Prostate gland (tissue), 2 donors: ENCODE data around the gene RCVRN. TPM values are rescaled to one million over a fixed set of nuclear protein-coding genes. Genes with fewer than 3 reads are reported as not detected.
A peak's percentile ranks its signal among the peaks of the same experiment; 100 is the strongest.

Experiments
- DNase-seq: peaks from one replicate; pipeline ENCODE4 v3.0.0-alpha.2; 2019; ENCODE audit warnings: low spot score
- H3K27ac ChIP-seq, 2 donors: fragments of 200-600 bp; sonication (generic); 2 replicates each; pipeline ENCODE4 v1.5.1; 2017 to 2019
- H3K27me3 ChIP-seq: fragments of 200-600 bp; sonication (generic); replicated peaks from 2 replicates; pipeline ENCODE4 v1.5.1; 2019; ENCODE audit not compliant: insufficient read depth
- H3K36me3 ChIP-seq, 2 donors: fragments of 200-600 bp; sonication (generic); 1 replicate in 1 of 2; 2 replicates in 1 of 2; pipeline versions ENCODE4 v1.5.1 to v1.8.1; 2017 to 2019
- H3K4me1 ChIP-seq: fragments of 200-600 bp; sonication (generic); replicated peaks from 2 replicates; pipeline ENCODE4 v1.5.1; 2019
- H3K4me3 ChIP-seq, 2 donors: fragments of 200-600 bp; sonication (generic); 2 replicates each; pipeline ENCODE4 v1.5.1; 2017 to 2019
- H3K9me3 ChIP-seq: fragments of 200-600 bp; sonication (generic); 2 replicates; pipeline ENCODE4 v1.5.1; 2017
- CTCF ChIP-seq, 4 experiments: fragments of 200-600 bp in 2 of 4; fragments of 450-650 bp in 2 of 4; sonication (generic) in 2 of 4; IDR thresholded peaks; 1 replicate in 3 of 4; 2 replicates in 1 of 4; pipeline ENCODE4 v1.5.1; 2016 to 2019; ENCODE audit warnings: antibody characterized with exemption in 4 of 4, mild to moderate bottlenecking in 2 of 4, moderate library complexity in 2 of 4
- POLR2A ChIP-seq: fragments of 450-650 bp; IDR thresholded peaks from one replicate; pipeline ENCODE4 v1.6.1; 2016; ENCODE audit warnings: antibody characterized with exemption, mild to moderate bottlenecking
- POLR2AphosphoS5 ChIP-seq: sonication (generic); formaldehyde crosslinking; IDR thresholded peaks from one replicate; pipeline ENCODE4 v1.6.1; 2017; ENCODE audit warnings: antibody characterized with exemption
- WGBS: methylation state at CpG from one replicate; pipeline ENCODE4 v1.1.5; 2018; 5-methylcytosine and 5-hydroxymethylcytosine counted together
- intact Hi-C: fragments of 100-400 bp; cut with DNase I; formaldehyde crosslinking; loops from one replicate; pipeline ENCODE4 v1.14.2; 2022
- total RNA-seq, 2 donors: library from RNA; depleted of rRNA; stranded (reverse); fragments of >200 nt; gene quantifications; one replicate each; pipeline ENCODE4 v1.1.0, GENCODE V29; 2016

RCVRN gene
- total RNA-seq, 2 donors from 2014 or later = 0.23 TPM; not detected in 1

- H3K9me3 ChIP-seq = no peaks in the 10 kb centered on the region
- intact Hi-C loops = no loop called here
- H3K4me1 ChIP-seq = no peaks in the 10 kb centered on the region
- H3K4me3 ChIP-seq = no peak overlapping the region
- H3K36me3 ChIP-seq = no peaks in the 10 kb centered on the region
- WGBS = 89% methylated on average over 8 of the region's 8 CpGs
- no peaks in the 10 kb centered on the region for H3K27me3 ChIP-seq
- DNase-seq = no peak
- H3K27ac ChIP-seq = no peak overlapping the region
- TF ChIP-seq CTCF (IDR thresholded peaks at IDR 0.05) = no peak
- no peak for TF ChIP-seq POLR2AphosphoS5
- TF ChIP-seq POLR2A = no peak
These were observed 26.1 kb downstream of the RCVRN start for GRCh38 chr17:9878786-9879525.

- 86% methylated on average over 3 of the region's 3 CpGs for WGBS
- H3K4me1 ChIP-seq = no peaks in the 10 kb centered on the region
- no peak overlapping the region for H3K4me3 ChIP-seq
- no peaks in the 10 kb centered on the region for H3K9me3 ChIP-seq
- no peak for DNase-seq
- no peaks in the 10 kb centered on the region for H3K36me3 ChIP-seq
- no peak overlapping the region for H3K27ac ChIP-seq
- H3K27me3 ChIP-seq = no peaks in the 10 kb centered on the region
- no peak for TF ChIP-seq POLR2A
- no peak for TF ChIP-seq CTCF (IDR thresholded peaks at IDR 0.05)
- TF ChIP-seq POLR2AphosphoS5 = no peak
- intact Hi-C loops = no loop called here
These were observed 26.7 kb downstream of the RCVRN start for GRCh38 chr17:9878356-9878755.

- TF ChIP-seq POLR2AphosphoS5 (peak; percentile 9), POLR2A (no peak), CTCF (IDR thresholded peaks at IDR 0.05) (no peak)
- H3K9me3 ChIP-seq = no peaks in the 10 kb centered on the region
- intact Hi-C loops = no loop called here
- H3K4me3 ChIP-seq = no peak overlapping the region
- no peak overlapping the region for H3K27ac ChIP-seq
- H3K36me3 ChIP-seq = no peaks in the 10 kb centered on the region
- H3K4me1 ChIP-seq = no peaks in the 10 kb centered on the region
- DNase-seq = no peak
- no peaks in the 10 kb centered on the region for H3K27me3 ChIP-seq
- 17% methylated on average over 3 of the region's 3 CpGs for WGBS
These were observed 29.6 kb downstream of the RCVRN start for GRCh38 chr17:9875441-9875840.

GRCh38 chr17:9874722-9875121 is 30.3 kb downstream of the RCVRN start:
- TF ChIP-seq POLR2AphosphoS5 (no peak), POLR2A (no peak)
- Histone ChIP-seq H3K4me3 (no peak overlapping the region), H3K4me1 (no peaks in the 10 kb centered on the region), H3K36me3 (no peaks in the 10 kb centered on the region), H3K27ac (no peak overlapping the region), H3K27me3 (no peaks in the 10 kb centered on the region), H3K9me3 (no peaks in the 10 kb centered on the region)
- 80% methylated on average over 3 of the region's 3 CpGs for WGBS
- no peak for DNase-seq
- intact Hi-C loops = no loop called here

- no peak overlapping the region for H3K27ac ChIP-seq
- H3K9me3 ChIP-seq = no peaks in the 10 kb centered on the region
- H3K36me3 ChIP-seq = no peaks in the 10 kb centered on the region
- H3K27me3 ChIP-seq = no peaks in the 10 kb centered on the region
- H3K4me1 ChIP-seq = no peaks in the 10 kb centered on the region
- WGBS = 79% methylated on average over 6 of the region's 6 CpGs
- intact Hi-C loops = no loop called here
- no peak for DNase-seq
- no peak for TF ChIP-seq POLR2AphosphoS5
- TF ChIP-seq CTCF (IDR thresholded peaks at IDR 0.05) = no peak
- no peak for TF ChIP-seq POLR2A
- no peak overlapping the region for H3K4me3 ChIP-seq
These were observed 32.2 kb downstream of the RCVRN start for GRCh38 chr17:9872852-9873251.
